Trophoblast cell (in vitro differentiated cells and primary cell): ENCODE results near the gene CCDC6.

Experiments used
- DNase-seq, 2 donors: peaks; one replicate each; pipeline ENCODE4 v3.0.0-alpha.2; 2016
- H2AFZ ChIP-seq: 2 replicates; pipeline ENCODE4 v1.6.1; 2013; ENCODE audit warnings: low read length, moderate library complexity, mild to moderate bottlenecking; ENCODE audit not compliant: insufficient read depth, poor library complexity
- H2AK5ac ChIP-seq: 2 replicates; pipeline ENCODE4 v1.6.1; 2013; ENCODE audit warnings: mild to moderate bottlenecking, low read length
- H2BK120ac ChIP-seq: 2 replicates; pipeline ENCODE4 v1.6.1; 2013; ENCODE audit warnings: low read length, mild to moderate bottlenecking, moderate library complexity; ENCODE audit not compliant: insufficient read depth, poor library complexity
- H2BK12ac ChIP-seq: 2 replicates; pipeline ENCODE4 v1.6.1; 2013; ENCODE audit warnings: mild to moderate bottlenecking, low read length, moderate library complexity
- H2BK5ac ChIP-seq: 2 replicates; pipeline ENCODE4 v1.6.1; 2013; ENCODE audit warnings: low read length, low read depth, moderate library complexity, mild to moderate bottlenecking; ENCODE audit not compliant: poor library complexity
- H3K14ac ChIP-seq: 2 replicates; pipeline ENCODE4 v1.6.1; 2013; ENCODE audit warnings: mild to moderate bottlenecking, low read length
- H3K18ac ChIP-seq: 2 replicates; pipeline ENCODE4 v1.6.1; 2013; ENCODE audit warnings: mild to moderate bottlenecking, low read length
- H3K23ac ChIP-seq: 2 replicates; pipeline ENCODE4 v1.6.1; 2013; ENCODE audit warnings: low read length
- H3K27ac ChIP-seq: 2 replicates; pipeline ENCODE4 v1.5.1; 2013; ENCODE audit warnings: low read depth, mild to moderate bottlenecking, inconsistent platforms, low read length, moderate library complexity
- H3K27me3 ChIP-seq: 2 replicates; pipeline ENCODE4 v1.6.1; 2013; ENCODE audit warnings: inconsistent platforms, mild to moderate bottlenecking, low read length, moderate library complexity; ENCODE audit not compliant: insufficient read depth
- H3K36me3 ChIP-seq, 2 experiments: 1 replicate in 1 of 2; 2 replicates in 1 of 2; pipeline ENCODE4 v1.6.1; 2013; ENCODE audit warnings: low read length in 2 of 2, mild to moderate bottlenecking in 2 of 2, moderate library complexity in 1 of 2; ENCODE audit not compliant: insufficient read depth in 2 of 2, control insufficient read depth in 1 of 2
- H3K4ac ChIP-seq: 2 replicates; pipeline ENCODE4 v1.6.1; 2013; ENCODE audit warnings: low read depth, mild to moderate bottlenecking, low read length, moderate library complexity
- H3K4me1 ChIP-seq, 2 experiments: 1 replicate in 1 of 2; 2 replicates in 1 of 2; pipeline ENCODE4 v1.6.1; 2013; ENCODE audit warnings: low read length in 2 of 2, mild to moderate bottlenecking in 2 of 2, moderate library complexity in 1 of 2; ENCODE audit not compliant: insufficient read depth in 2 of 2, control insufficient read depth in 1 of 2
- H3K4me2 ChIP-seq: 2 replicates; pipeline ENCODE4 v1.6.1; 2013; ENCODE audit warnings: inconsistent platforms, mild to moderate bottlenecking, low read length, moderate library complexity
- H3K4me3 ChIP-seq: 2 replicates; pipeline ENCODE4 v1.5.1; 2013; ENCODE audit warnings: mild to moderate bottlenecking, low read depth, low read length, inconsistent platforms
- H3K79me1 ChIP-seq: one replicate; pipeline ENCODE4 v1.6.1; 2013; ENCODE audit warnings: low read length
- H3K79me2 ChIP-seq: 2 replicates; pipeline ENCODE4 v1.6.1; 2013; ENCODE audit warnings: low read length, mild to moderate bottlenecking; ENCODE audit not compliant: control insufficient read depth, insufficient read depth, poor library complexity
- H3K9ac ChIP-seq: 2 replicates; pipeline ENCODE4 v1.6.1; 2013; ENCODE audit warnings: mild to moderate bottlenecking, low read length
- H3K9me3 ChIP-seq: 2 replicates; pipeline ENCODE4 v1.6.1; 2013; ENCODE audit warnings: low read depth, mild to moderate bottlenecking, control low read depth, inconsistent platforms, low read length; ENCODE audit not compliant: insufficient read depth
- H4K12ac ChIP-seq: 2 replicates; pipeline ENCODE4 v1.6.1; 2013; ENCODE audit warnings: low read depth, mild to moderate bottlenecking, low read length, moderate library complexity
- H4K8ac ChIP-seq: 2 replicates; pipeline ENCODE4 v1.6.1; 2013; ENCODE audit warnings: low read depth, mild to moderate bottlenecking, low read length, moderate library complexity
- H4K91ac ChIP-seq: one replicate; pipeline ENCODE4 v1.6.1; 2013; ENCODE audit warnings: low read depth, mild to moderate bottlenecking, low read length, moderate library complexity
- WGBS: extraction: QIAGEN DNeasy Blood & Tissue Kit; methylation state at CpG from one replicate; pipeline ENCODE4 v1.1.7; 2013; ENCODE audit warnings: missing lambda C conversion rate; ENCODE audit not compliant: insufficient read length, insufficient coverage; ENCODE audit errors: extremely low coverage; 5-methylcytosine and 5-hydroxymethylcytosine counted together

The CCDC6 gene

GRCh38 chr10:59839576-59839975, 66.8 kb downstream of the CCDC6 start:
- no peak overlapping the region for H2BK120ac ChIP-seq
- H3K23ac ChIP-seq, result no peak overlapping the region
- no peak overlapping the region for H3K4me2 ChIP-seq
- no peak overlapping the region for H4K12ac ChIP-seq
- H3K79me1 ChIP-seq, result no peaks in the 10 kb centered on the region
- no peaks in the 10 kb centered on the region for H3K27me3 ChIP-seq
- no peak for DNase-seq
- H4K8ac ChIP-seq, result no peak overlapping the region
- H3K4ac ChIP-seq, result no peak overlapping the region
- H3K27ac ChIP-seq, result no peak overlapping the region
- H3K14ac ChIP-seq, result no peak overlapping the region
- H3K4me3 ChIP-seq, result no peak overlapping the region
- no peak overlapping the region for H2AK5ac ChIP-seq
- H3K79me2 ChIP-seq, result no peaks in the 10 kb centered on the region
- no peak overlapping the region for H3K18ac ChIP-seq
- H2BK5ac ChIP-seq, result no peak overlapping the region
- no peak overlapping the region for H4K91ac ChIP-seq
- peaks cover 2 to 13% of the 10 kb centered on the region in 2 experiments for H3K36me3 ChIP-seq
- no peaks in the 10 kb centered on the region for H3K9me3 ChIP-seq
- no peak overlapping the region for H3K9ac ChIP-seq
- H2BK12ac ChIP-seq, result no peak overlapping the region
- no CpG with 5 or more reads among the region's 6 CpGs for WGBS
- no peak overlapping the region for H2AFZ ChIP-seq
- peaks cover 0 to 3% of the 10 kb centered on the region in 2 experiments for H3K4me1 ChIP-seq

GRCh38 chr10:59838085-59838789, 68.1 kb downstream of the CCDC6 start:
- DNase-seq, result no peak
- Histone ChIP-seq H2AK5ac (no peak overlapping the region), H2BK5ac (no peak overlapping the region), H3K23ac (no peak overlapping the region), H2AFZ (no peak overlapping the region), H3K79me2 (no peaks in the 10 kb centered on the region), H4K12ac (no peak overlapping the region), H3K18ac (no peak overlapping the region), H3K9ac (no peak overlapping the region), H4K8ac (no peak overlapping the region), H4K91ac (no peak overlapping the region), H3K27ac (no peak overlapping the region), H2BK120ac (no peak overlapping the region), H3K4me1 (peaks cover 0 to 3% of the 10 kb centered on the region in 2 experiments), H3K14ac (no peak overlapping the region), H3K79me1 (no peaks in the 10 kb centered on the region), H3K4ac (no peak overlapping the region), H3K4me3 (no peak overlapping the region), H2BK12ac (no peak overlapping the region), H3K4me2 (no peak overlapping the region), H3K27me3 (no peaks in the 10 kb centered on the region), H3K9me3 (peaks cover 2% of the 10 kb centered on the region), H3K36me3 (peaks cover 0 to 13% of the 10 kb centered on the region in 2 experiments)
- WGBS, result no CpG with 5 or more reads among the region's 2 CpGs

GRCh38 chr10:59833810-59834209, 72.5 kb downstream of the CCDC6 start:
- Histone ChIP-seq H3K27me3 (no peaks in the 10 kb centered on the region), H3K18ac (no peak overlapping the region), H3K4me1 (peaks cover 0 to 3% of the 10 kb centered on the region in 2 experiments), H3K4ac (peak overlapping the region; percentile 51), H2BK120ac (no peak overlapping the region), H3K27ac (no peak overlapping the region), H3K9me3 (peaks cover 3% of the 10 kb centered on the region), H3K4me3 (no peak overlapping the region), H3K79me2 (peaks cover 1% of the 10 kb centered on the region), H2BK12ac (no peak overlapping the region), H3K23ac (no peak overlapping the region), H3K4me2 (no peak overlapping the region), H4K8ac (no peak overlapping the region), H3K14ac (no peak overlapping the region), H4K91ac (no peak overlapping the region), H2AFZ (no peak overlapping the region), H3K79me1 (no peaks in the 10 kb centered on the region), H2AK5ac (no peak overlapping the region), H3K36me3 (peaks cover 4 to 5% of the 10 kb centered on the region in 2 experiments), H3K9ac (no peak overlapping the region), H2BK5ac (no peak overlapping the region), H4K12ac (no peak overlapping the region)
- WGBS, result no CpG with 5 or more reads among the region's 4 CpGs
- DNase-seq, result no peak

GRCh38 chr10:59832506-59832905, 73.8 kb downstream of the CCDC6 start:
- Histone ChIP-seq H3K23ac (no peak overlapping the region), H3K36me3 (peaks cover 4 to 5% of the 10 kb centered on the region in 2 experiments), H3K18ac (no peak overlapping the region), H2AK5ac (no peak overlapping the region), H3K79me1 (no peaks in the 10 kb centered on the region), H3K4me1 (peaks cover 0 to 3% of the 10 kb centered on the region in 2 experiments), H4K12ac (no peak overlapping the region), H3K27ac (no peak overlapping the region), H4K8ac (no peak overlapping the region), H2AFZ (no peak overlapping the region), H2BK12ac (no peak overlapping the region), H3K9me3 (peaks cover 3% of the 10 kb centered on the region), H2BK120ac (no peak overlapping the region), H3K4ac (no peak overlapping the region), H3K4me2 (no peak overlapping the region), H3K79me2 (peaks cover 1% of the 10 kb centered on the region), H3K14ac (no peak overlapping the region), H3K27me3 (no peaks in the 10 kb centered on the region), H2BK5ac (no peak overlapping the region), H4K91ac (no peak overlapping the region), H3K9ac (no peak overlapping the region), H3K4me3 (no peak overlapping the region)
- WGBS, result no CpG with 5 or more reads among the region's 2 CpGs
- no peak for DNase-seq
